Prostate gland (tissue), 2 donors: ENCODE results near the gene VPS37C. TPM values are rescaled to one million over a fixed set of nuclear protein-coding genes. Genes with fewer than 3 reads are reported as not detected.
A peak's percentile ranks its signal among the peaks of the same experiment; 100 is the strongest.

Experiments
- DNase-seq: peaks from one replicate; pipeline ENCODE4 v3.0.0-alpha.2; 2019; ENCODE audit warnings: low spot score
- H3K27ac ChIP-seq, 2 donors: fragments of 200-600 bp; sonication (generic); 2 replicates each; pipeline ENCODE4 v1.5.1; 2017 to 2019
- H3K27me3 ChIP-seq: fragments of 200-600 bp; sonication (generic); replicated peaks from 2 replicates; pipeline ENCODE4 v1.5.1; 2019; ENCODE audit not compliant: insufficient read depth
- H3K36me3 ChIP-seq, 2 donors: fragments of 200-600 bp; sonication (generic); 1 replicate in 1 of 2; 2 replicates in 1 of 2; pipeline versions ENCODE4 v1.5.1 to v1.8.1; 2017 to 2019
- H3K4me1 ChIP-seq: fragments of 200-600 bp; sonication (generic); replicated peaks from 2 replicates; pipeline ENCODE4 v1.5.1; 2019
- H3K4me3 ChIP-seq, 2 donors: fragments of 200-600 bp; sonication (generic); 2 replicates each; pipeline ENCODE4 v1.5.1; 2017 to 2019
- H3K9me3 ChIP-seq: fragments of 200-600 bp; sonication (generic); 2 replicates; pipeline ENCODE4 v1.5.1; 2017
- CTCF ChIP-seq, 4 experiments: fragments of 200-600 bp in 2 of 4; fragments of 450-650 bp in 2 of 4; sonication (generic) in 2 of 4; IDR thresholded peaks; 1 replicate in 3 of 4; 2 replicates in 1 of 4; pipeline ENCODE4 v1.5.1; 2016 to 2019; ENCODE audit warnings: antibody characterized with exemption in 4 of 4, mild to moderate bottlenecking in 2 of 4, moderate library complexity in 2 of 4
- POLR2A ChIP-seq: fragments of 450-650 bp; IDR thresholded peaks from one replicate; pipeline ENCODE4 v1.6.1; 2016; ENCODE audit warnings: antibody characterized with exemption, mild to moderate bottlenecking
- POLR2AphosphoS5 ChIP-seq: sonication (generic); formaldehyde crosslinking; IDR thresholded peaks from one replicate; pipeline ENCODE4 v1.6.1; 2017; ENCODE audit warnings: antibody characterized with exemption
- WGBS: methylation state at CpG from one replicate; pipeline ENCODE4 v1.1.5; 2018; 5-methylcytosine and 5-hydroxymethylcytosine counted together
- intact Hi-C: fragments of 100-400 bp; cut with DNase I; formaldehyde crosslinking; loops from one replicate; pipeline ENCODE4 v1.14.2; 2022
- total RNA-seq, 2 donors: library from RNA; depleted of rRNA; stranded (reverse); fragments of >200 nt; gene quantifications; one replicate each; pipeline ENCODE4 v1.1.0, GENCODE V29; 2016

The VPS37C gene
- total RNA-seq, 2 donors from 2014 or later: 32.2 to 38.8 TPM

GRCh38 chr11:61153593-61154095 is 7.6 kb downstream of the VPS37C start:
- no peak for DNase-seq
- TF ChIP-seq CTCF (IDR thresholded peaks at IDR 0.05): no peak
- no peak for TF ChIP-seq POLR2AphosphoS5
- TF ChIP-seq POLR2A: no peak
- 74% methylated on average over 2 of the region's 2 CpGs for WGBS
- no peaks in the 10 kb centered on the region for H3K36me3 ChIP-seq
- H3K27me3 ChIP-seq: no peaks in the 10 kb centered on the region
- no peaks in the 10 kb centered on the region for H3K9me3 ChIP-seq
- H3K27ac ChIP-seq: peak overlapping the region; percentile 47 to 64
- intact Hi-C loops: no loop called here
- H3K4me1 ChIP-seq: peaks cover 28% of the 10 kb centered on the region
- no peak overlapping the region for H3K4me3 ChIP-seq

- H3K9me3 ChIP-seq: no peaks in the 10 kb centered on the region
- peak overlapping the region; percentile 47 to 64 for H3K27ac ChIP-seq
- WGBS: 48% methylated on average over 9 of the region's 9 CpGs
- peak; percentile 50 for TF ChIP-seq POLR2AphosphoS5
- no peak for TF ChIP-seq POLR2A
- TF ChIP-seq CTCF (IDR thresholded peaks at IDR 0.05): no peak
- intact Hi-C loops: no loop called here
- H3K27me3 ChIP-seq: no peaks in the 10 kb centered on the region
- peaks cover 28% of the 10 kb centered on the region for H3K4me1 ChIP-seq
- no peak overlapping the region for H3K4me3 ChIP-seq
- no peak for DNase-seq
- no peaks in the 10 kb centered on the region for H3K36me3 ChIP-seq
Observed at GRCh38 chr11:61152816-61153592, 8.2 kb downstream of the VPS37C start.

GRCh38 chr11:61151545-61152252 is 9.5 kb downstream of the VPS37C start:
- peak overlapping the region; percentile 6 to 47 for H3K27ac ChIP-seq
- peaks cover 28% of the 10 kb centered on the region for H3K4me1 ChIP-seq
- no peaks in the 10 kb centered on the region for H3K36me3 ChIP-seq
- no peak for DNase-seq
- H3K4me3 ChIP-seq: no peak overlapping the region
- intact Hi-C loops: no loop called here
- 59% methylated on average over 12 of the region's 12 CpGs for WGBS
- TF ChIP-seq POLR2AphosphoS5 (no peak), CTCF (IDR thresholded peaks at IDR 0.05) (no peak)
- H3K27me3 ChIP-seq: no peaks in the 10 kb centered on the region
- H3K9me3 ChIP-seq: no peaks in the 10 kb centered on the region

GRCh38 chr11:61150706-61151544 is 10.3 kb downstream of the VPS37C start:
- Histone ChIP-seq H3K4me1 (peaks cover 28% of the 10 kb centered on the region), H3K9me3 (no peaks in the 10 kb centered on the region), H3K36me3 (no peaks in the 10 kb centered on the region), H3K27me3 (no peaks in the 10 kb centered on the region), H3K27ac (peak overlapping the region in 1 of 2 donors; percentile 6), H3K4me3 (no peak overlapping the region)
- TF ChIP-seq POLR2A (no peak), CTCF (IDR thresholded peaks at IDR 0.05) (no peak), POLR2AphosphoS5 (no peak)
- WGBS: 72% methylated on average over 19 of the region's 19 CpGs
- intact Hi-C loops: no loop called here
- no peak for DNase-seq
